Central memory CD8-positive, alpha-beta T cell (primary cell): ENCODE measurements around the gene TEX51.

Experiments used
- ATAC-seq: fragments of 150-1000 bp; cut with Tn5 transposase; replicated peaks from 2 replicates; pipeline ENCODE4 v1.10.0; 2022; ENCODE audit warnings: mild to moderate bottlenecking, moderate FRiP score, moderate number of reproducible peaks; ENCODE audit not compliant: poor library complexity, severe bottlenecking; ENCODE audit errors: extremely low read depth
- DNase-seq, 2 donors: peaks; one replicate each; pipeline ENCODE4 v3.0.0; 2021; ENCODE audit warnings: low spot score in 2 of 2
- H3K27ac Mint-ChIP-seq: one replicate; pipeline ENCODE4 v1.8.0; 2022; ENCODE audit warnings: low read depth, mild to moderate bottlenecking, moderate library complexity, mixed read lengths
- H3K27me3 Mint-ChIP-seq: one replicate; pipeline ENCODE4 v1.8.0; 2022; ENCODE audit warnings: mixed read lengths
- H3K36me3 Mint-ChIP-seq: one replicate; pipeline ENCODE4 v1.8.0; 2022; ENCODE audit warnings: mild to moderate bottlenecking, moderate library complexity, mixed read lengths; ENCODE audit not compliant: insufficient read depth
- H3K4me1 Mint-ChIP-seq: one replicate; pipeline ENCODE4 v1.8.0; 2022; ENCODE audit warnings: mixed read lengths
- H3K4me3 Mint-ChIP-seq: one replicate; pipeline ENCODE4 v1.8.0; 2022; ENCODE audit warnings: mild to moderate bottlenecking, moderate library complexity, mixed read lengths
- H3K9me3 Mint-ChIP-seq: one replicate; pipeline ENCODE4 v1.8.0; 2022; ENCODE audit warnings: mixed read lengths

TEX51 gene

GRCh38 chr2:126889071-126889470 lies 9.6 kb upstream of the TEX51 start:
- Mint-ChIP-seq H3K27me3 (peaks cover 58% of the 10 kb centered on the region), H3K36me3 (no peaks in the 10 kb centered on the region), H3K9me3 (no peaks in the 10 kb centered on the region), H3K4me3 (no peak overlapping the region), H3K27ac (no peak overlapping the region), H3K4me1 (peaks cover 8% of the 10 kb centered on the region)
- DNase-seq (no peak), ATAC-seq (no peak)

GRCh38 chr2:126889496-126890135 lies 9.1 kb upstream of the TEX51 start:
- H3K27ac Mint-ChIP-seq, result no peak overlapping the region
- no peaks in the 10 kb centered on the region for H3K9me3 Mint-ChIP-seq
- H3K36me3 Mint-ChIP-seq, result peaks cover 3% of the 10 kb centered on the region
- ATAC-seq (no peak), DNase-seq (no peak)
- H3K4me3 Mint-ChIP-seq, result no peak overlapping the region
- peaks cover 58% of the 10 kb centered on the region for H3K27me3 Mint-ChIP-seq
- peaks cover 8% of the 10 kb centered on the region for H3K4me1 Mint-ChIP-seq

- peaks cover 3% of the 10 kb centered on the region for H3K36me3 Mint-ChIP-seq
- H3K9me3 Mint-ChIP-seq, result no peaks in the 10 kb centered on the region
- no peak for DNase-seq
- H3K4me1 Mint-ChIP-seq, result peaks cover 8% of the 10 kb centered on the region
- no peak overlapping the region for H3K4me3 Mint-ChIP-seq
- H3K27me3 Mint-ChIP-seq, result peaks cover 58% of the 10 kb centered on the region
- no peak overlapping the region for H3K27ac Mint-ChIP-seq
- ATAC-seq, result no peak
Measured at GRCh38 chr2:126890136-126890510, 8.6 kb upstream of the TEX51 start.

- ATAC-seq, result no peak
- Mint-ChIP-seq H3K4me3 (no peak overlapping the region), H3K27ac (no peak overlapping the region), H3K9me3 (no peaks in the 10 kb centered on the region), H3K4me1 (peaks cover 8% of the 10 kb centered on the region), H3K27me3 (peaks cover 58% of the 10 kb centered on the region), H3K36me3 (peaks cover 3% of the 10 kb centered on the region)
- DNase-seq, result no peak
Measured at GRCh38 chr2:126890551-126891450, 7.9 kb upstream of the TEX51 start.

- DNase-seq (no peak), ATAC-seq (no peak)
- Mint-ChIP-seq H3K27ac (no peak overlapping the region), H3K9me3 (no peaks in the 10 kb centered on the region), H3K36me3 (peaks cover 3% of the 10 kb centered on the region), H3K4me1 (peaks cover under 1% of the 10 kb centered on the region), H3K4me3 (no peak overlapping the region), H3K27me3 (peaks cover 49% of the 10 kb centered on the region)
Measured at GRCh38 chr2:126891681-126892500, 6.8 kb upstream of the TEX51 start.

GRCh38 chr2:126893153-126893552 lies 5.5 kb upstream of the TEX51 start:
- ATAC-seq, result no peak
- no peak for DNase-seq
- Mint-ChIP-seq H3K27ac (no peak overlapping the region), H3K27me3 (peaks cover 45% of the 10 kb centered on the region), H3K9me3 (peaks cover 1% of the 10 kb centered on the region), H3K36me3 (peaks cover 3% of the 10 kb centered on the region), H3K4me1 (no peaks in the 10 kb centered on the region), H3K4me3 (no peak overlapping the region)

GRCh38 chr2:126893606-126894005 lies 5.1 kb upstream of the TEX51 start:
- no peaks in the 10 kb centered on the region for H3K4me1 Mint-ChIP-seq
- no peak for DNase-seq
- no peak for ATAC-seq
- no peak overlapping the region for H3K27ac Mint-ChIP-seq
- peaks cover 6% of the 10 kb centered on the region for H3K9me3 Mint-ChIP-seq
- peaks cover 45% of the 10 kb centered on the region for H3K27me3 Mint-ChIP-seq
- peaks cover 3% of the 10 kb centered on the region for H3K36me3 Mint-ChIP-seq
- no peak overlapping the region for H3K4me3 Mint-ChIP-seq

GRCh38 chr2:126894082-126894481 lies 4.6 kb upstream of the TEX51 start:
- H3K36me3 Mint-ChIP-seq, result peaks cover 3% of the 10 kb centered on the region
- ATAC-seq (no peak), DNase-seq (no peak)
- peaks cover 7% of the 10 kb centered on the region for H3K9me3 Mint-ChIP-seq
- no peaks in the 10 kb centered on the region for H3K4me1 Mint-ChIP-seq
- no peak overlapping the region for H3K27ac Mint-ChIP-seq
- peaks cover 43% of the 10 kb centered on the region for H3K27me3 Mint-ChIP-seq
- no peak overlapping the region for H3K4me3 Mint-ChIP-seq

- ATAC-seq, result no peak
- H3K27ac Mint-ChIP-seq, result no peak overlapping the region
- no peak for DNase-seq
- H3K36me3 Mint-ChIP-seq, result peaks cover 3% of the 10 kb centered on the region
- peaks cover 7% of the 10 kb centered on the region for H3K9me3 Mint-ChIP-seq
- H3K27me3 Mint-ChIP-seq, result peaks cover 40% of the 10 kb centered on the region
- no peak overlapping the region for H3K4me3 Mint-ChIP-seq
- H3K4me1 Mint-ChIP-seq, result no peaks in the 10 kb centered on the region
Measured at GRCh38 chr2:126894585-126895182, 4.0 kb upstream of the TEX51 start.

- peaks cover 3% of the 10 kb centered on the region for H3K36me3 Mint-ChIP-seq
- ATAC-seq (no peak), DNase-seq (no peak)
- peaks cover 40% of the 10 kb centered on the region for H3K27me3 Mint-ChIP-seq
- peaks cover 7% of the 10 kb centered on the region for H3K9me3 Mint-ChIP-seq
- H3K27ac Mint-ChIP-seq, result no peak overlapping the region
- H3K4me1 Mint-ChIP-seq, result no peaks in the 10 kb centered on the region
- H3K4me3 Mint-ChIP-seq, result no peak overlapping the region
Measured at GRCh38 chr2:126895336-126895735, 3.4 kb upstream of the TEX51 start.

- no peak for DNase-seq
- H3K36me3 Mint-ChIP-seq, result peaks cover 3% of the 10 kb centered on the region
Measured at GRCh38 chr2:126896471-126896870, 2.2 kb upstream of the TEX51 start.

GRCh38 chr2:126899616-126900185 lies 1.0 kb downstream of the TEX51 start:
- no peak for ATAC-seq
- peaks cover 63% of the 10 kb centered on the region for H3K27me3 Mint-ChIP-seq

More at GRCh38 chr2:126896471-126896870, 2.2 kb upstream of the TEX51 start:
- no peak for ATAC-seq
- Mint-ChIP-seq H3K4me1 (no peaks in the 10 kb centered on the region), H3K27me3 (peaks cover 40% of the 10 kb centered on the region), H3K4me3 (no peak overlapping the region), H3K9me3 (peaks cover 7% of the 10 kb centered on the region), H3K27ac (no peak overlapping the region)

More at GRCh38 chr2:126899616-126900185, 1.0 kb downstream of the TEX51 start:
- DNase-seq, result no peak
- Mint-ChIP-seq H3K36me3 (no peaks in the 10 kb centered on the region), H3K4me3 (no peak overlapping the region), H3K4me1 (no peaks in the 10 kb centered on the region), H3K27ac (no peak overlapping the region), H3K9me3 (peaks cover 7% of the 10 kb centered on the region)
